ENCODE measurements around the gene GRM7. TPM values are rescaled to one million over a fixed set of nuclear protein-coding genes. Genes with fewer than 3 reads are reported as not detected.

Gene GRM7
- total and polyA plus RNA-seq, 4 donors = 0.08 to 0.33 TPM; not detected in 2

DNA sequence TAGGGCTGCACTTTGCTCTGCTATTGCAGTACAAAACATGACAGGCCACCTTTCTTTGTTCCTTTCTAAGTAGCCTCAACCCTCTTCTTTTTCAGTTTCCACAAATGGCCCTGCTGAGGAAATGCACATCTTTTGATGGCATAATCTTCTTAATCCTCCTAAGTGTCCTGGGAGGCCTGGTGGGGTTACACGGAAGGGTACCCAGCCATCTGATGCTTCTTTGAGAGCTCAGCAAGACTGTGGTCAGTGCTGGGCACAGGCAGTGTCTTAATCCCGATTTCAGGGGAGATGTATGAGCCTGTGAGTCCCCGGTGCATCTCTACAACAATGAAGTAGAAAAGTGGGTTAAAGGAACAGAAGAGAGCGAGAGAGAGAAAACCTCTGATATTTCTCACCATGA is 404.8 kb downstream of the GRM7 start:
- Histone ChIP-seq H3K36me3 (ENCODE audit: control insufficient read depth in 4 of 4, insufficient read depth in 3 of 4, low read depth in 1 of 4, low read length in 3 of 4) (no peaks in the 10 kb centered on the region), H3K4me1 (ENCODE audit: control insufficient read depth in 4 of 4, insufficient read depth in 4 of 4, low read length in 3 of 4) (no peaks in the 10 kb centered on the region), H3K27ac (ENCODE audit: low read depth in 1 of 2, low read length in 2 of 2) (no peak overlapping the region), H3K9me3 (ENCODE audit: control insufficient read depth in 4 of 4, low read length in 3 of 4) (no peaks in the 10 kb centered on the region), H3K27me3 (ENCODE audit: control insufficient read depth in 4 of 4, insufficient read depth in 4 of 4, low read length in 3 of 4) (no peaks in the 10 kb centered on the region), H3K9ac (ENCODE audit: low read depth in 1 of 2, low read length in 2 of 2) (no peak overlapping the region), H3K4me3 (ENCODE audit: low read depth in 1 of 3, low read length in 3 of 3) (no peak overlapping the region)
- DNase-seq (ENCODE audit: low spot score) = no peak
- TF ChIP-seq YY1 (IDR thresholded peaks at IDR 0.05) (no peak), HNF4A (conservative IDR thresholded peaks at IDR 0.05) (no peak), RAD21 (IDR thresholded peaks at IDR 0.05) (no peak)
- WGBS = 51% methylated on average over 4 of the region's 4 CpGs

DNA sequence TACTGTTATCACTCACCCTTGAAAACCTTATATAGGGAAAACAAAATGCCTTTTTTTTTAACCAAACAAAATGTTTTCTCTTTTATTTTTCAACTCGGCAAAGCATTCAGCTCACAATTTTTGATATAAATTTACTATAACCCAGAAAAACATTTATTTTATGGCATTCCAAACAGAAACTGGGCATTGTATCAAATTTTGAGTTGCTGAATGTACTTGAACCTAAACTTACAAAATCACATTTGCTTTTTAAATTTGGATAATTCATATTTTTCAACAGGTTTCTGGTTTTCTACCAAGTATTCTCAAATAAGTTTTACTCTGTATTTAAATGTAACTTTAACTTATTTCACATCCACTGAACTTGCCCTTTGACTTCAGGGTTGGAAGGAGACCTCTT is 405.6 kb downstream of the GRM7 start:
- H3K27ac ChIP-seq (ENCODE audit: low read depth in 1 of 2, low read length in 2 of 2) = no peak overlapping the region
- 80% methylated on average over 1 of the region's 1 CpG for WGBS
- no peak overlapping the region for H3K9ac ChIP-seq (ENCODE audit: low read depth in 1 of 2, low read length in 2 of 2)
- no peaks in the 10 kb centered on the region for H3K27me3 ChIP-seq (ENCODE audit: control insufficient read depth in 4 of 4, insufficient read depth in 4 of 4, low read length in 3 of 4)
- DNase-seq (ENCODE audit: low spot score) = no peak
- TF ChIP-seq GABPA (IDR thresholded peaks at IDR 0.05 in 1 of 2, conservative IDR thresholded peaks at IDR 0.05 in 1 of 2) = no peak
- TF ChIP-seq, protein P1, sequence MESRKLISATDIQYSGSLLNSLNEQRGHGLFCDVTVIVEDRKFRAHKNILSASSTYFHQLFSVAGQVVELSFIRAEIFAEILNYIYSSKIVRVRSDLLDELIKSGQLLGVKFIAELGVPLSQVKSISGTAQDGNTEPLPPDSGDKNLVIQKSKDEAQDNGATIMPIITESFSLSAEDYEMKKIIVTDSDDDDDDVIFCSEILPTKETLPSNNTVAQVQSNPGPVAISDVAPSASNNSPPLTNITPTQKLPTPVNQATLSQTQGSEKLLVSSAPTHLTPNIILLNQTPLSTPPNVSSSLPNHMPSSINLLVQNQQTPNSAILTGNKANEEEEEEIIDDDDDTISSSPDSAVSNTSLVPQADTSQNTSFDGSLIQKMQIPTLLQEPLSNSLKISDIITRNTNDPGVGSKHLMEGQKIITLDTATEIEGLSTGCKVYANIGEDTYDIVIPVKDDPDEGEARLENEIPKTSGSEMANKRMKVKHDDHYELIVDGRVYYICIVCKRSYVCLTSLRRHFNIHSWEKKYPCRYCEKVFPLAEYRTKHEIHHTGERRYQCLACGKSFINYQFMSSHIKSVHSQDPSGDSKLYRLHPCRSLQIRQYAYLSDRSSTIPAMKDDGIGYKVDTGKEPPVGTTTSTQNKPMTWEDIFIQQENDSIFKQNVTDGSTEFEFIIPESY (IDR thresholded peaks at IDR 0.05) = no peak
- TF ChIP-seq YY1 (IDR thresholded peaks at IDR 0.05) = no peak
- TF ChIP-seq RAD21 (IDR thresholded peaks at IDR 0.05) = no peak
- no peak for TF ChIP-seq HNF4A (conservative IDR thresholded peaks at IDR 0.05)
- H3K4me1 ChIP-seq (ENCODE audit: control insufficient read depth in 4 of 4, insufficient read depth in 4 of 4, low read length in 3 of 4) = no peaks in the 10 kb centered on the region
- H3K4me3 ChIP-seq (ENCODE audit: low read depth in 1 of 3, low read length in 3 of 3) = no peak overlapping the region
- H3K36me3 ChIP-seq (ENCODE audit: control insufficient read depth in 4 of 4, insufficient read depth in 3 of 4, low read depth in 1 of 4, low read length in 3 of 4) = no peaks in the 10 kb centered on the region
- no peaks in the 10 kb centered on the region for H3K9me3 ChIP-seq (ENCODE audit: control insufficient read depth in 4 of 4, low read length in 3 of 4)

DNA sequence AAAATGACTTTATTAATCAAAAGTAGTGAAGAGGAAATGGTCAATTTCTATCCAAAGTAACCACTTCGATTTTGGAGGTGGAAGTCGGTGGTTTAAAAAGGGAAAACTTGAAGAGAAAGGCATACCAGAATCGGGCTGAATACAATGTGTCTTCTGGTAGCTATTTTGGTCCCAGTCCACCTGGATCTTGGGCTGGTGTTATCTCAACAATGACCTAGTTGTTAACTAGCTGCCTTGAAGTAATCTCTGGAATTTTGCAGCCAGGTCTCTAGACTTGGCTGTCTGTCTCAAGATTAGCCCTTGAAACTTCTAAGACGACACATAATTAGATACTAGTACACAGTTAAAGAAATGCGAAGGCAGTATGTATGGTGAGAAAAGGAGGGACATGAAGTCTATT is 409.8 kb downstream of the GRM7 start:
- no peaks in the 10 kb centered on the region for H3K27me3 ChIP-seq (ENCODE audit: control insufficient read depth in 4 of 4, insufficient read depth in 4 of 4, low read length in 3 of 4)
- H3K4me3 ChIP-seq (ENCODE audit: low read depth in 1 of 3, low read length in 3 of 3) = no peak overlapping the region
- no peak overlapping the region for H3K9ac ChIP-seq (ENCODE audit: low read depth in 1 of 2, low read length in 2 of 2)
- TF ChIP-seq TAF1 (conservative IDR thresholded peaks at IDR 0.05) = no peak
- TF ChIP-seq YY1 (IDR thresholded peaks at IDR 0.05) = no peak
- TF ChIP-seq, protein P2, sequence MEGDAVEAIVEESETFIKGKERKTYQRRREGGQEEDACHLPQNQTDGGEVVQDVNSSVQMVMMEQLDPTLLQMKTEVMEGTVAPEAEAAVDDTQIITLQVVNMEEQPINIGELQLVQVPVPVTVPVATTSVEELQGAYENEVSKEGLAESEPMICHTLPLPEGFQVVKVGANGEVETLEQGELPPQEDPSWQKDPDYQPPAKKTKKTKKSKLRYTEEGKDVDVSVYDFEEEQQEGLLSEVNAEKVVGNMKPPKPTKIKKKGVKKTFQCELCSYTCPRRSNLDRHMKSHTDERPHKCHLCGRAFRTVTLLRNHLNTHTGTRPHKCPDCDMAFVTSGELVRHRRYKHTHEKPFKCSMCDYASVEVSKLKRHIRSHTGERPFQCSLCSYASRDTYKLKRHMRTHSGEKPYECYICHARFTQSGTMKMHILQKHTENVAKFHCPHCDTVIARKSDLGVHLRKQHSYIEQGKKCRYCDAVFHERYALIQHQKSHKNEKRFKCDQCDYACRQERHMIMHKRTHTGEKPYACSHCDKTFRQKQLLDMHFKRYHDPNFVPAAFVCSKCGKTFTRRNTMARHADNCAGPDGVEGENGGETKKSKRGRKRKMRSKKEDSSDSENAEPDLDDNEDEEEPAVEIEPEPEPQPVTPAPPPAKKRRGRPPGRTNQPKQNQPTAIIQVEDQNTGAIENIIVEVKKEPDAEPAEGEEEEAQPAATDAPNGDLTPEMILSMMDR (IDR thresholded peaks at IDR 0.05; ENCODE audit: low read depth, low read length, missing input control) = no peak
- no peak for TF ChIP-seq EGR1 (IDR thresholded peaks at IDR 0.05; ENCODE audit: low read depth in 2 of 2)
- no peak for TF ChIP-seq HNF4G (IDR thresholded peaks at IDR 0.05)
- no peak for TF ChIP-seq HNF4A (conservative IDR thresholded peaks at IDR 0.05)
- TF ChIP-seq, protein P3, sequence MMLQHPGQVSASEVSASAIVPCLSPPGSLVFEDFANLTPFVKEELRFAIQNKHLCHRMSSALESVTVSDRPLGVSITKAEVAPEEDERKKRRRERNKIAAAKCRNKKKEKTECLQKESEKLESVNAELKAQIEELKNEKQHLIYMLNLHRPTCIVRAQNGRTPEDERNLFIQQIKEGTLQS (IDR thresholded peaks at IDR 0.05) = no peak
- TF ChIP-seq, protein P4, sequence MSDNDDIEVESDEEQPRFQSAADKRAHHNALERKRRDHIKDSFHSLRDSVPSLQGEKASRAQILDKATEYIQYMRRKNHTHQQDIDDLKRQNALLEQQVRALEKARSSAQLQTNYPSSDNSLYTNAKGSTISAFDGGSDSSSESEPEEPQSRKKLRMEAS (IDR thresholded peaks at IDR 0.05) = no peak
- no peak for TF ChIP-seq FOXA1 (IDR thresholded peaks at IDR 0.05)
- no peak for TF ChIP-seq NR2F2 (IDR thresholded peaks at IDR 0.05)
- no peak for TF ChIP-seq SP1 (IDR thresholded peaks at IDR 0.05)
- no peak for TF ChIP-seq FOXA2 (IDR thresholded peaks at IDR 0.05)
- no peaks in the 10 kb centered on the region for H3K4me1 ChIP-seq (ENCODE audit: control insufficient read depth in 4 of 4, insufficient read depth in 4 of 4, low read length in 3 of 4)
- H3K36me3 ChIP-seq (ENCODE audit: control insufficient read depth in 4 of 4, insufficient read depth in 3 of 4, low read depth in 1 of 4, low read length in 3 of 4) = no peaks in the 10 kb centered on the region
- no peak overlapping the region for H3K27ac ChIP-seq (ENCODE audit: low read depth in 1 of 2, low read length in 2 of 2)
- no peaks in the 10 kb centered on the region for H3K9me3 ChIP-seq (ENCODE audit: control insufficient read depth in 4 of 4, low read length in 3 of 4)
- 72% methylated on average over 5 of the region's 5 CpGs for WGBS
- no peak for DNase-seq (ENCODE audit: low spot score)

Measured in liver (tissue), 9 donors.